H54 (cell line): ENCODE results near the gene MUC21.
A peak's percentile ranks its signal among the peaks of the same experiment; 100 is the strongest.
"Not testable (repeated sequence)": the region's sequence is repeated elsewhere in the genome, so short reads cannot be mapped to it uniquely, and the experiment has no call there.

Source experiments
- DNase-seq: peaks from one replicate; pipeline ENCODE4 v3.0.0; 2011; ENCODE audit warnings: low spot score, mixed read lengths; ENCODE audit not compliant: insufficient read length
- FAIRE-seq: peaks from 3 replicates; lab custom pipeline; 2011; peaks lifted over from hg19 to GRCh38; lab: Jason Lieb, UNC
- POLR2A ChIP-seq: IDR thresholded peaks from 2 replicates; pipeline ENCODE4 v1.6.1; 2011; ENCODE audit warnings: low read depth, mild to moderate bottlenecking, low read length

Gene MUC21

GRCh38 chr6:30955367-30956042 is 28.0 kb upstream of the MUC21 start:
- no peak for FAIRE-seq
- DNase-seq, result no peak
- no peak for TF ChIP-seq POLR2A

- no peak for TF ChIP-seq POLR2A
- FAIRE-seq, result no peak
- no peak for DNase-seq
Measured at GRCh38 chr6:30957716-30958115, 25.8 kb upstream of the MUC21 start.

- FAIRE-seq, result no peak
- no peak for DNase-seq
- TF ChIP-seq POLR2A, result no peak
Measured at GRCh38 chr6:30960907-30961673, 22.4 kb upstream of the MUC21 start.

- no peak for TF ChIP-seq POLR2A
- DNase-seq, result no peak
- no peak for FAIRE-seq
Measured at GRCh38 chr6:30962716-30963115, 20.8 kb upstream of the MUC21 start.

GRCh38 chr6:30963641-30964040 is 19.9 kb upstream of the MUC21 start:
- FAIRE-seq (peak; percentile 62), DNase-seq (peak; percentile 56)
- no peak for TF ChIP-seq POLR2A

GRCh38 chr6:30964075-30964474 is 19.4 kb upstream of the MUC21 start:
- DNase-seq (no peak), FAIRE-seq (no peak)
- no peak for TF ChIP-seq POLR2A

GRCh38 chr6:30965140-30965601 is 18.3 kb upstream of the MUC21 start:
- DNase-seq (no peak), FAIRE-seq (no peak)
- TF ChIP-seq POLR2A, result no peak

- no peak for DNase-seq
- no peak for FAIRE-seq
- no peak for TF ChIP-seq POLR2A
Measured at GRCh38 chr6:30966154-30966553, 17.4 kb upstream of the MUC21 start.

- not testable (repeated sequence) for DNase-seq, FAIRE-seq
Measured at GRCh38 chr6:30969171-30969570, 14.3 kb upstream of the MUC21 start.

GRCh38 chr6:30970946-30971345 is 12.6 kb upstream of the MUC21 start:
- DNase-seq, result no peak
- FAIRE-seq, result no peak
- no peak for TF ChIP-seq POLR2A

- TF ChIP-seq POLR2A, result no peak
- DNase-seq, result no peak
- no peak for FAIRE-seq
Measured at GRCh38 chr6:30972816-30973215, 10.7 kb upstream of the MUC21 start.

- TF ChIP-seq POLR2A, result no peak
- DNase-seq (no peak), FAIRE-seq (no peak)
Measured at GRCh38 chr6:30974490-30975252, 8.8 kb upstream of the MUC21 start.

GRCh38 chr6:30979141-30979540 is 4.4 kb upstream of the MUC21 start:
- DNase-seq (no peak), FAIRE-seq (no peak)
- no peak for TF ChIP-seq POLR2A

GRCh38 chr6:30979690-30980089 is 3.8 kb upstream of the MUC21 start:
- FAIRE-seq, result no peak
- no peak for TF ChIP-seq POLR2A
- no peak for DNase-seq
